GM23248 (cell line): ENCODE measurements around the gene ADAT1.

Experiments used
- EZH2 ChIP-seq: fragments of 200-600 bp; sonication (generic); IDR thresholded peaks from 2 replicates; pipeline ENCODE4 v1.6.1; 2018; ENCODE audit warnings: antibody characterized with exemption, mild to moderate bottlenecking; ENCODE audit not compliant: insufficient read depth, poor library complexity, severe bottlenecking
- EZH2phosphoT487 ChIP-seq: fragments of 200-600 bp; sonication (generic); IDR thresholded peaks from 2 replicates; pipeline ENCODE4 v1.6.1; 2018; ENCODE audit warnings: antibody characterized with exemption, moderate library complexity, mild to moderate bottlenecking, low read depth; ENCODE audit not compliant: insufficient read depth

DNA sequence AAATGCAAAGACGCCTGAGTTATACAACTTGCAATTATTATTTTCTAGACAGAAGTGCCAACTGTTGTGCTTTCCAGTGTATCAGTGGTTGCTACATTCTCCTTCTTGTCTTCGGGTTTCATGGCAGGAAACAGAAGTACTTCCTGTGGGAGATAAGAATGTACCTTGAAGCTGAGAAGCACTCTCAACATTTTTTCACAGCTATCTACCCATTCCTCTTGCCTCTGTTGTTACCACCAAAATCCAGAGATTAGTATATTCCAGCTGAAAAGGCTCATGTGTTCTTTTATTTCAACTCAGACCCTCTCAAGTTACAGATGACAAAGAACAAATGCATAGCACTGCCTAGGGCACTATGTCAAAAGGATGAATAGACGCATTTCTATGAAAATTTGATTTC lies 4.8 kb upstream of the ADAT1 start:
- TF ChIP-seq EZH2 (no peak), EZH2phosphoT487 (no peak)
